Liver (tissue), 9 donors: Measurements from ENCODE around the gene SIRPB1. TPM values are rescaled to one million over a fixed set of nuclear protein-coding genes. Genes with fewer than 3 reads are reported as not detected.
"Not testable (repeated sequence)": the region's sequence is repeated elsewhere in the genome, so short reads cannot be mapped to it uniquely, and the experiment has no call there.

Source experiments
- DNase-seq: peaks from one replicate; pipeline ENCODE4 v3.0.0-alpha.2; 2017; ENCODE audit warnings: low spot score
- H3K27ac ChIP-seq, 2 donors: one replicate each; pipeline ENCODE4 v1.7.0; 2013; ENCODE audit warnings: inconsistent platforms in 2 of 2, low read length in 2 of 2, control low read depth in 1 of 2, low read depth in 1 of 2, mild to moderate bottlenecking in 1 of 2
- H3K27me3 ChIP-seq, 4 donors: one replicate each; pipeline versions ENCODE4 v1.6.1 to v1.7.0; 2013; ENCODE audit warnings: low read length in 3 of 4, inconsistent platforms in 1 of 4, mild to moderate bottlenecking in 1 of 4, moderate library complexity in 1 of 4; ENCODE audit not compliant: control insufficient read depth in 4 of 4, insufficient read depth in 4 of 4
- H3K36me3 ChIP-seq, 4 donors: one replicate each; pipeline versions ENCODE4 v1.6.1 to v1.7.0; 2013; ENCODE audit warnings: low read length in 3 of 4, mild to moderate bottlenecking in 3 of 4, low read depth in 1 of 4, moderate library complexity in 1 of 4; ENCODE audit not compliant: control insufficient read depth in 4 of 4, insufficient read depth in 3 of 4
- H3K4me1 ChIP-seq, 4 donors: one replicate each; pipeline versions ENCODE4 v1.6.1 to v1.7.0; 2013; ENCODE audit warnings: low read length in 3 of 4, mild to moderate bottlenecking in 3 of 4, moderate library complexity in 1 of 4; ENCODE audit not compliant: control insufficient read depth in 4 of 4, insufficient read depth in 4 of 4
- H3K4me3 ChIP-seq, 3 donors: one replicate each; pipeline versions ENCODE4 v1.6.1 to v1.7.0; 2013; ENCODE audit warnings: low read length in 3 of 3, control low read depth in 1 of 3, low read depth in 1 of 3, mild to moderate bottlenecking in 1 of 3
- H3K9ac ChIP-seq, 2 donors: one replicate each; pipeline ENCODE4 v1.7.0; 2013; ENCODE audit warnings: low read length in 2 of 2, mild to moderate bottlenecking in 2 of 2, moderate library complexity in 2 of 2, control low read depth in 1 of 2, low read depth in 1 of 2
- H3K9me3 ChIP-seq, 4 donors: one replicate each; pipeline versions ENCODE4 v1.6.1 to v1.7.0; 2013; ENCODE audit warnings: low read length in 3 of 4; ENCODE audit not compliant: control insufficient read depth in 4 of 4
- EGR1 ChIP-seq, 2 donors: IDR thresholded peaks; 2 replicates each; pipeline ENCODE4 v1.6.1; 2016 to 2018; ENCODE audit warnings: antibody characterized with exemption in 2 of 2, low read depth in 2 of 2
- FOXA1 ChIP-seq: IDR thresholded peaks from 2 replicates; pipeline ENCODE4 v1.6.1; 2016; ENCODE audit warnings: antibody characterized with exemption
- FOXA2 ChIP-seq: IDR thresholded peaks from 2 replicates; pipeline ENCODE4 v1.6.1; 2016; ENCODE audit warnings: antibody characterized with exemption
- GABPA ChIP-seq, 2 donors: IDR thresholded peaks in 1 of 2; conservative IDR thresholded peaks in 1 of 2; 2 replicates each; pipeline ENCODE4 v1.6.1; 2016; ENCODE audit warnings: antibody characterized with exemption in 2 of 2, mild to moderate bottlenecking in 1 of 2, moderate library complexity in 1 of 2
- HNF4A ChIP-seq, 2 donors: conservative IDR thresholded peaks; 2 replicates each; pipeline ENCODE4 v1.6.1; 2016; ENCODE audit warnings: antibody characterized with exemption in 2 of 2, mild to moderate bottlenecking in 2 of 2
- HNF4G ChIP-seq: IDR thresholded peaks from 2 replicates; pipeline ENCODE4 v1.6.1; 2016; ENCODE audit warnings: antibody characterized with exemption
- NR2F2 ChIP-seq: IDR thresholded peaks from 2 replicates; pipeline ENCODE4 v1.6.1; 2016; ENCODE audit warnings: antibody characterized with exemption
- RAD21 ChIP-seq, 2 donors: IDR thresholded peaks; 2 replicates each; pipeline ENCODE4 v1.6.1; 2016; ENCODE audit warnings: antibody characterized with exemption in 2 of 2, mild to moderate bottlenecking in 2 of 2
- RXRA ChIP-seq, 2 donors: IDR thresholded peaks; 2 replicates each; pipeline ENCODE4 v1.6.1; 2017 to 2018; ENCODE audit warnings: antibody characterized with exemption in 2 of 2, mild to moderate bottlenecking in 1 of 2
- SP1 ChIP-seq: IDR thresholded peaks from 2 replicates; pipeline ENCODE4 v1.6.1; 2018; ENCODE audit warnings: antibody characterized with exemption, mild to moderate bottlenecking
- TAF1 ChIP-seq: conservative IDR thresholded peaks from 2 replicates; pipeline ENCODE4 v1.6.1; 2016; ENCODE audit warnings: antibody characterized with exemption, mild to moderate bottlenecking
- WGBS: extraction: QIAGEN DNeasy Blood & Tissue Kit; methylation state at CpG from one replicate; pipeline ENCODE4 v1.1.7; 2013; 5-methylcytosine and 5-hydroxymethylcytosine counted together
- polyA plus RNA-seq, 2 donors: library from polyadenylated mRNA; stranded (reverse) in 1 of 2; unstranded in 1 of 2; fragments of 200-250 nt in 1 of 2; fragments of >200 nt in 1 of 2; fragmentation: Nextera tagmentation in 1 of 2; extraction: Ambion mirVana in 1 of 2; gene quantifications; one replicate each; pipeline versions ENCODE4 v1.2.1 to v1.2.3, GENCODE V29; 2013 to 2015
- total RNA-seq, 2 donors: library from RNA; depleted of rRNA; stranded (reverse); fragments of >200 nt; gene quantifications; one replicate each; pipeline ENCODE4 v1.2.3, GENCODE V29; 2014
- TF ChIP-seq, protein P1 (sequence below): fragments of 150-350 bp; IDR thresholded peaks from 2 replicates; pipeline ENCODE4 v1.5.1; 2017; ENCODE audit warnings: improper control_type of control experiment, low read depth, low read length; ENCODE audit not compliant: missing input control
- TF ChIP-seq, protein P2 (sequence below): IDR thresholded peaks from 2 replicates; pipeline ENCODE4 v1.6.1; 2016; ENCODE audit warnings: antibody characterized with exemption
- TF ChIP-seq, protein P3 (sequence below): IDR thresholded peaks from 2 replicates; pipeline ENCODE4 v1.6.1; 2016; ENCODE audit warnings: antibody characterized with exemption, mild to moderate bottlenecking
- TF ChIP-seq, protein P4 (sequence below): IDR thresholded peaks from 2 replicates; pipeline ENCODE4 v1.6.1; 2016; ENCODE audit warnings: antibody characterized with exemption
- donor health status: healthy.
- donor health status: healthy.
- donor health status: healthy.
- donor health status: healthy.
- donor health status: healthy.

SIRPB1 gene
- total and polyA plus RNA-seq, 4 donors, result 0.47 to 4.4 (median 1.4) TPM

DNA sequence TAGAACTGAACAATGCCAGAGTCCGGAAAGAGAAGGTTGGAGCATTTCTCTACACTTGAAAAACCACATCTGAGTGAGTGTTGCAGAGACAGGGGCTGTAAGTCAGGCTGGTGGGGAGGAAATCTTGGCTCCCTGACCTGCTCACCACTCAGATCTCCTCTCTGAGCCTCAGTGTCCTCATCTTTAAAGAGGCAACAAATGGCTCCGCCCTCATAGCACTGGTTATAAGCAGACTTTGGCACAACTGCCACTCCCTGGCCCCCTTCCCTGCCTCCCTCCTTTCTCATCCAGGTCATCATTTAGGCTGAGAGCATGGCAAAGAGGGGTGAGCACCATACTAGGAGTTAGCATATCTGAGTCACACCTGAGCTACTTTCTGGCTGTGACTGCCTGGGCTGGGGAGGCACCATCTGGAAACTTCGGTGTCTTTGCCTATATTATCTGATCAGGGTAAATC is 27.2 kb upstream of the SIRPB1 start:
- H3K27me3 ChIP-seq, result no peaks in the 10 kb centered on the region
- H3K4me1 ChIP-seq, result no peaks in the 10 kb centered on the region
- WGBS, result 91% methylated on average over 3 of the region's 3 CpGs
- TF ChIP-seq TAF1 (no peak), HNF4G (no peak), NR2F2 (no peak), FOXA1 (no peak), EGR1 (IDR thresholded peaks at IDR 0.05; ENCODE audit: low read depth in 2 of 2) (no peak), FOXA2 (no peak), RXRA (IDR thresholded peaks at IDR 0.05) (no peak)
- TF ChIP-seq, protein P1, sequence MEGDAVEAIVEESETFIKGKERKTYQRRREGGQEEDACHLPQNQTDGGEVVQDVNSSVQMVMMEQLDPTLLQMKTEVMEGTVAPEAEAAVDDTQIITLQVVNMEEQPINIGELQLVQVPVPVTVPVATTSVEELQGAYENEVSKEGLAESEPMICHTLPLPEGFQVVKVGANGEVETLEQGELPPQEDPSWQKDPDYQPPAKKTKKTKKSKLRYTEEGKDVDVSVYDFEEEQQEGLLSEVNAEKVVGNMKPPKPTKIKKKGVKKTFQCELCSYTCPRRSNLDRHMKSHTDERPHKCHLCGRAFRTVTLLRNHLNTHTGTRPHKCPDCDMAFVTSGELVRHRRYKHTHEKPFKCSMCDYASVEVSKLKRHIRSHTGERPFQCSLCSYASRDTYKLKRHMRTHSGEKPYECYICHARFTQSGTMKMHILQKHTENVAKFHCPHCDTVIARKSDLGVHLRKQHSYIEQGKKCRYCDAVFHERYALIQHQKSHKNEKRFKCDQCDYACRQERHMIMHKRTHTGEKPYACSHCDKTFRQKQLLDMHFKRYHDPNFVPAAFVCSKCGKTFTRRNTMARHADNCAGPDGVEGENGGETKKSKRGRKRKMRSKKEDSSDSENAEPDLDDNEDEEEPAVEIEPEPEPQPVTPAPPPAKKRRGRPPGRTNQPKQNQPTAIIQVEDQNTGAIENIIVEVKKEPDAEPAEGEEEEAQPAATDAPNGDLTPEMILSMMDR, result no peak
- TF ChIP-seq, protein P2, sequence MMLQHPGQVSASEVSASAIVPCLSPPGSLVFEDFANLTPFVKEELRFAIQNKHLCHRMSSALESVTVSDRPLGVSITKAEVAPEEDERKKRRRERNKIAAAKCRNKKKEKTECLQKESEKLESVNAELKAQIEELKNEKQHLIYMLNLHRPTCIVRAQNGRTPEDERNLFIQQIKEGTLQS, result no peak
- no peaks in the 10 kb centered on the region for H3K9me3 ChIP-seq
- no peak overlapping the region for H3K9ac ChIP-seq
- no peak overlapping the region for H3K27ac ChIP-seq
- H3K36me3 ChIP-seq, result no peaks in the 10 kb centered on the region
- no peak for DNase-seq
- H3K4me3 ChIP-seq, result no peak overlapping the region

DNA sequence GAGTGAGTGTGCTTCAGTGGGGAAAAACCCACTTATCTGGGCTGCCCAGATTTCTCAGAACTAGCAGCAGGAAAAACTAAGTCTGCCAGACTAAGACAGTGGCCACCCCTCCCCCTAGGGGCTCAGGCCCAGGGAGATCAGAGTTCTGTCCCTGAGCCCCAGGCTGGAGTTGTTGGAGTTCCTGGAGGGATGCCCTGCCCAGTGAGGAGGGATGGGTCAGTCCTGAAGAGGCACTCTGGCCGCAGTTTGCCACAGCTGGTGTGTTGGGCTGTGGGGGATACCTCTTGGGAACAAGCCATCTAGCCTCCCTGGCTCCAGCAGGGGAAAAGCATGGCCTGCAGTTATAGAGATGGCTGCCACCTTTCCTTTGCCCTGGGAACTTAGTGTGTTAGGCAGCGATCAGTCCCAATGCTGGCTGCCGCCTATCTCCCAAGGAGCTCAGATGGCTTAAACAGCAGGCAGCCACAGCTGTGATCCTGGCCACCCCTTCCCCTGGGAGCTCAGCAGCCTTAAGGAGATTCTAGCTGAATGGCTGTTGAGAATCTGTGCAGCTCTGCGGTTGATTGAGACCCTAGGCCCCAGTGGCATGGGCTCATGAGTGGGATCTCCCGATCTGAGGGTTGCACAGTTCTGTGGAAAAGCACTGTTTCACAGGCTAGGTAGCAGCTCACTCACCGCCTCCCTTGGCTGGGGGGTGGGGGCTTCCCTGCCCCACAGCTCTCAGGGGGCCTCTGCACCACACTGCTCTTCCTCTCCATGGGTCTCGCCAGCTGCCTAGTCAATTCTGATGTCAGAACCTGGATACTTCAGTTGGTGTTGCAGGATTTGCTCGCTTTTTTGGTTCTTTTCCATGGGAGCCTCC is 24.5 kb upstream of the SIRPB1 start:
- WGBS, result 89% methylated on average over 8 of the region's 8 CpGs
- no peak for DNase-seq
- Histone ChIP-seq H3K27me3 (no peaks in the 10 kb centered on the region), H3K36me3 (no peaks in the 10 kb centered on the region), H3K9me3 (no peaks in the 10 kb centered on the region), H3K4me3 (no peak overlapping the region), H3K9ac (no peak overlapping the region), H3K27ac (no peak overlapping the region), H3K4me1 (no peaks in the 10 kb centered on the region)
- TF ChIP-seq, protein P2, result no peak
- TF ChIP-seq, protein P3, sequence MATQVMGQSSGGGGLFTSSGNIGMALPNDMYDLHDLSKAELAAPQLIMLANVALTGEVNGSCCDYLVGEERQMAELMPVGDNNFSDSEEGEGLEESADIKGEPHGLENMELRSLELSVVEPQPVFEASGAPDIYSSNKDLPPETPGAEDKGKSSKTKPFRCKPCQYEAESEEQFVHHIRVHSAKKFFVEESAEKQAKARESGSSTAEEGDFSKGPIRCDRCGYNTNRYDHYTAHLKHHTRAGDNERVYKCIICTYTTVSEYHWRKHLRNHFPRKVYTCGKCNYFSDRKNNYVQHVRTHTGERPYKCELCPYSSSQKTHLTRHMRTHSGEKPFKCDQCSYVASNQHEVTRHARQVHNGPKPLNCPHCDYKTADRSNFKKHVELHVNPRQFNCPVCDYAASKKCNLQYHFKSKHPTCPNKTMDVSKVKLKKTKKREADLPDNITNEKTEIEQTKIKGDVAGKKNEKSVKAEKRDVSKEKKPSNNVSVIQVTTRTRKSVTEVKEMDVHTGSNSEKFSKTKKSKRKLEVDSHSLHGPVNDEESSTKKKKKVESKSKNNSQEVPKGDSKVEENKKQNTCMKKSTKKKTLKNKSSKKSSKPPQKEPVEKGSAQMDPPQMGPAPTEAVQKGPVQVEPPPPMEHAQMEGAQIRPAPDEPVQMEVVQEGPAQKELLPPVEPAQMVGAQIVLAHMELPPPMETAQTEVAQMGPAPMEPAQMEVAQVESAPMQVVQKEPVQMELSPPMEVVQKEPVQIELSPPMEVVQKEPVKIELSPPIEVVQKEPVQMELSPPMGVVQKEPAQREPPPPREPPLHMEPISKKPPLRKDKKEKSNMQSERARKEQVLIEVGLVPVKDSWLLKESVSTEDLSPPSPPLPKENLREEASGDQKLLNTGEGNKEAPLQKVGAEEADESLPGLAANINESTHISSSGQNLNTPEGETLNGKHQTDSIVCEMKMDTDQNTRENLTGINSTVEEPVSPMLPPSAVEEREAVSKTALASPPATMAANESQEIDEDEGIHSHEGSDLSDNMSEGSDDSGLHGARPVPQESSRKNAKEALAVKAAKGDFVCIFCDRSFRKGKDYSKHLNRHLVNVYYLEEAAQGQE, result no peak
- TF ChIP-seq, protein P4, sequence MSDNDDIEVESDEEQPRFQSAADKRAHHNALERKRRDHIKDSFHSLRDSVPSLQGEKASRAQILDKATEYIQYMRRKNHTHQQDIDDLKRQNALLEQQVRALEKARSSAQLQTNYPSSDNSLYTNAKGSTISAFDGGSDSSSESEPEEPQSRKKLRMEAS, result no peak
- TF ChIP-seq HNF4G, result no peak
- TF ChIP-seq, protein P1, result no peak
- TF ChIP-seq GABPA (IDR thresholded peaks at IDR 0.05 in 1 of 2, conservative IDR thresholded peaks at IDR 0.05 in 1 of 2), result no peak
- no peak for TF ChIP-seq SP1
- TF ChIP-seq FOXA1, result no peak
- TF ChIP-seq EGR1 (IDR thresholded peaks at IDR 0.05; ENCODE audit: low read depth in 2 of 2), result no peak
- TF ChIP-seq RAD21 (IDR thresholded peaks at IDR 0.05), result no peak
- TF ChIP-seq FOXA2, result no peak
- no peak for TF ChIP-seq TAF1
- TF ChIP-seq HNF4A (conservative IDR thresholded peaks at IDR 0.05), result no peak

DNA sequence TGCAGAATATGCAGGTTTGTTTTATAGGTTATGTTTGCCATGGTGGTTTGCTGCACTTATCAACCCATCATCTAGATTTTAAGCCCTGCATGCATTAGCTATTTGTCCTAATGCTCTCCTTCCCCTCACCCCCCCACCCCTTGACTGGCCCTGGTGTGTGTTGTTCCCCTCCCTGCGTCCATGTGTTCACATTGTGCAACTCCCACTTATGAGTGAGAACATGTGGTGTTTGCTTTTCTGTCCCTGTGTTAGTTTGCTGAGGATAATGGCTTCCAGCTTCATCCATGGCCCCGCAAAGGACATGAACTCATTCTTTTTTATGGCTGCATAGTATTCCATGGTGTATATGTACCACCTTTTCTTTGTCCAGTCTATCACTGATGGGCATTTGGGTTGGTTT is 18.8 kb upstream of the SIRPB1 start:
- H3K27ac ChIP-seq, DNase-seq, H3K4me1 ChIP-seq, H3K9ac ChIP-seq, H3K4me3 ChIP-seq, H3K27me3 ChIP-seq, H3K9me3 ChIP-seq, H3K36me3 ChIP-seq: not testable (repeated sequence)
- 56% methylated on average over 2 of the region's 2 CpGs for WGBS
